Heart right ventricle (tissue), 16 donors: ENCODE data around the gene PLSCR3. TPM values are rescaled to one million over a fixed set of nuclear protein-coding genes. Genes with fewer than 3 reads are reported as not detected.
A peak's percentile ranks its signal among the peaks of the same experiment; 100 is the strongest.

Source experiments
- ATAC-seq, 8 donors: fragments of 200-7000 bp; cut with Tn5 transposase; one replicate each; pipeline ENCODE4 v1.9.1; 2020; ENCODE audit warnings: mild to moderate bottlenecking in 8 of 8, moderate library complexity in 8 of 8, moderate number of reproducible peaks in 1 of 8
- DNase-seq, 2 donors: peaks; one replicate each; pipeline ENCODE4 v3.0.0-alpha.2; 2020
- H3K27ac ChIP-seq, 10 donors: fragments of 200-600 bp; sonication (generic) in 2 of 10; one replicate each; pipeline versions ENCODE4 v1.5.0 to v1.8.0; 2020 to 2022; ENCODE audit warnings: mild to moderate bottlenecking in 3 of 10
- H3K27me3 ChIP-seq, 7 donors: fragments of 200-600 bp; one replicate each; pipeline ENCODE4 v1.8.0; 2021 to 2022; ENCODE audit warnings: mild to moderate bottlenecking in 2 of 7
- H3K36me3 ChIP-seq, 9 donors: fragments of 200-600 bp; sonication (generic) in 1 of 9; one replicate each; pipeline versions ENCODE4 v1.5.0 to v1.8.0; 2020 to 2022; ENCODE audit warnings: mild to moderate bottlenecking in 2 of 9
- H3K4me1 ChIP-seq, 9 donors: fragments of 200-600 bp; sonication (generic) in 1 of 9; one replicate each; pipeline versions ENCODE4 v1.5.0 to v1.8.0; 2020 to 2022; ENCODE audit warnings: mild to moderate bottlenecking in 4 of 9
- H3K4me3 ChIP-seq, 10 donors: fragments of 200-600 bp; sonication (generic) in 2 of 10; one replicate each; pipeline versions ENCODE4 v1.5.0 to v1.8.0; 2020 to 2022; ENCODE audit warnings: mild to moderate bottlenecking in 7 of 10, moderate library complexity in 2 of 10
- H3K9me3 ChIP-seq, 11 donors: fragments of 200-600 bp in 10 of 11; sonication (generic) in 2 of 11; one replicate each; pipeline versions ENCODE4 v1.5.0 to v1.8.0; 2013 to 2022; ENCODE audit warnings: mild to moderate bottlenecking in 2 of 11, control low read depth in 1 of 11, moderate library complexity in 1 of 11
- WGBS, 2 donors: extraction: QIAGEN DNeasy Blood & Tissue Kit; methylation state at CpG; one replicate each; pipeline ENCODE4 v1.1.7; 2013; ENCODE audit warnings: inconsistent platforms in 1 of 2; 5-methylcytosine and 5-hydroxymethylcytosine counted together
- intact Hi-C, 10 donors: fragments of 100-400 bp; cut with DNase I; formaldehyde crosslinking; loops; one replicate each; pipeline versions ENCODE4 v1.11.1 to v1.14.2; 2022
- polyA plus RNA-seq, 2 donors: library from polyadenylated mRNA; stranded (reverse); fragments of 200-250 nt; gene quantifications; one replicate each; pipeline ENCODE4 v1.2.3, GENCODE V29; 2013
- total RNA-seq, 10 donors: library from RNA; stranded (reverse); fragmentation: NEBNext Ultra II Directional in 3 of 10; extraction: Animal tissue kit (Norgen Biotek cat#: 25700) in 3 of 10; gene quantifications; one replicate each; pipeline versions ENCODE4 v1.2.1 to v1.2.4, GENCODE V29; 2021 to 2023
- TF ChIP-seq, protein P1 (sequence below), 9 donors: fragments of 200-600 bp; sonication (generic) in 2 of 9; IDR thresholded peaks; one replicate each; pipeline versions ENCODE4 v1.5.0 to v1.8.0; 2021 to 2022; ENCODE audit warnings: antibody characterized with exemption in 9 of 9, mild to moderate bottlenecking in 5 of 9, moderate library complexity in 1 of 9
- donor health status: Arrhythmogenic right ventricular cardiomyopathy.
- donor health status: ischemic (EF 13 %, LVEDD 7.1; RV severe dilation, severe dysfunction).
- donor health status: healthy with polysubstance abuse.
- donor health status: DM: no; HTN: yes; CAD: no.
- donor health status: DM: no; HTN: no; CAD: no.
- donor health status: ischemic (EF 25% LVEDD 6.9; RV normal size, moderate dysfunction).
- donor health status: ischemic (EF 25% LVEDD 5.7; RV mildly dilated, moderate dysfunction).
- donor health status: healthy.
- donor health status: DM: yes; HTN: yes; CAD: no.
- donor health status: Ischemic cardiomyopathy.
- donor health status: ischemic (EF 35%, LVEDD 5.7; RV mildly dilated, moderate dysfunction).
- donor health status: nonischemic (EF 11% LVEDD 7.7; RV severe dilation, severe dysfunction).
- donor health status: DM: yes; HTN: yes; CAD: no.
- donor health status: PGD.
- donor health status: ischemic (EF 29% LVEDD 5.4; RV normal size, mild dysfunction).
- donor health status: nonischemic (EF 23%, LVEDD 6.1; RV moderate dilation, normal function).

The PLSCR3 gene
- total and polyA plus RNA-seq, 12 donors, result 14.4 to 32.9 (median 17.7) TPM

GRCh38 chr17:7380855-7381683 is 13.3 kb downstream of the PLSCR3 start, which contains the start of gene TNK1:
Gene TNK1 (plus strand): TSS chr17:7381089. CDS start chr17:7382927, 1,838 bp downstream.
- Histone ChIP-seq H3K9me3 (peaks cover 0 to 5% (median 0%) of the 10 kb centered on the region in 11 donors), H3K36me3 (no peaks in the 10 kb centered on the region), H3K4me3 (peak within 1 kb of the TSS in 9 of 10 donors; percentile 31 to 59 (median 50)), H3K27ac (peak within 1 kb of the TSS in 9 of 10 donors; percentile 23 to 79 (median 67)), H3K27me3 (peaks cover 0 to 61% (median 0%) of the 10 kb centered on the region in 7 donors), H3K4me1 (peaks cover 6 to 33% (median 30%) of the 10 kb centered on the region in 9 donors)
- DNase-seq (peak; percentile 52 to 57), ATAC-seq (peak; percentile 31 to 77 (median 62))
- WGBS, 2 donors, result 4 to 5% methylated on average over 48 to 52 of the region's 52 CpGs
- intact Hi-C loops, result no loop called here
- TF ChIP-seq, protein P1, sequence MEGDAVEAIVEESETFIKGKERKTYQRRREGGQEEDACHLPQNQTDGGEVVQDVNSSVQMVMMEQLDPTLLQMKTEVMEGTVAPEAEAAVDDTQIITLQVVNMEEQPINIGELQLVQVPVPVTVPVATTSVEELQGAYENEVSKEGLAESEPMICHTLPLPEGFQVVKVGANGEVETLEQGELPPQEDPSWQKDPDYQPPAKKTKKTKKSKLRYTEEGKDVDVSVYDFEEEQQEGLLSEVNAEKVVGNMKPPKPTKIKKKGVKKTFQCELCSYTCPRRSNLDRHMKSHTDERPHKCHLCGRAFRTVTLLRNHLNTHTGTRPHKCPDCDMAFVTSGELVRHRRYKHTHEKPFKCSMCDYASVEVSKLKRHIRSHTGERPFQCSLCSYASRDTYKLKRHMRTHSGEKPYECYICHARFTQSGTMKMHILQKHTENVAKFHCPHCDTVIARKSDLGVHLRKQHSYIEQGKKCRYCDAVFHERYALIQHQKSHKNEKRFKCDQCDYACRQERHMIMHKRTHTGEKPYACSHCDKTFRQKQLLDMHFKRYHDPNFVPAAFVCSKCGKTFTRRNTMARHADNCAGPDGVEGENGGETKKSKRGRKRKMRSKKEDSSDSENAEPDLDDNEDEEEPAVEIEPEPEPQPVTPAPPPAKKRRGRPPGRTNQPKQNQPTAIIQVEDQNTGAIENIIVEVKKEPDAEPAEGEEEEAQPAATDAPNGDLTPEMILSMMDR (IDR thresholded peaks at IDR 0.05), result no peak

DNA sequence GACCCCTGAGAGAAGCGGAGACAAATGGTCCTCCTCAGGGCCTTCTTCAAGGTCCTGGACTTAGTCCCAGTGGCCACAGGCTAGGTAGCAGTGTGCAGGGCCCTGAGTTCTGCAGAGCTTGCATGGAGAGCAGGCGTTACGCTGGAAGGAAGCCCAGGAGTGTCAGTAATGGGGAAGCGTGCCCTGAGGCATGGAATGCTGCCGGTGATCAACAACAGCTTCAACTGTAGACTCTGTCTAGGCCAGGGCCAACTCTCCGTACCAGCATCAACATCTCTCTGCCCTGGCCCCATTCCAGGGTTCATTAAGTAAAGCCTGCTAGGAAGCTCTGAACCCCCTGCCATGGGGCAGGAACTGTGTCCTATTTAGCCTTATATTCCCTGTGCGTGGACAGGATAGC is 14.0 kb downstream of the PLSCR3 start:
- H3K27ac ChIP-seq, result peak overlapping the region in 9 of 10 donors; percentile 23 to 79 (median 67)
- no peaks in the 10 kb centered on the region for H3K36me3 ChIP-seq
- intact Hi-C loops, result no loop called here
- H3K9me3 ChIP-seq, result peaks cover 0 to 5% (median 0%) of the 10 kb centered on the region in 11 donors
- peaks cover 6 to 33% (median 30%) of the 10 kb centered on the region in 9 donors for H3K4me1 ChIP-seq
- TF ChIP-seq, protein P1 (IDR thresholded peaks at IDR 0.05), result peak in 1 of 9 donors; percentile 7
- peaks cover 0 to 61% (median 0%) of the 10 kb centered on the region in 7 donors for H3K27me3 ChIP-seq
- WGBS, 2 donors, result 18 to 21% methylated on average over 7 of the region's 7 CpGs
- DNase-seq (peak; percentile 54 to 73), ATAC-seq (peak; percentile 61 to 89 (median 82))
- peak overlapping the region in 9 of 10 donors; percentile 31 to 59 (median 50) for H3K4me3 ChIP-seq

DNA sequence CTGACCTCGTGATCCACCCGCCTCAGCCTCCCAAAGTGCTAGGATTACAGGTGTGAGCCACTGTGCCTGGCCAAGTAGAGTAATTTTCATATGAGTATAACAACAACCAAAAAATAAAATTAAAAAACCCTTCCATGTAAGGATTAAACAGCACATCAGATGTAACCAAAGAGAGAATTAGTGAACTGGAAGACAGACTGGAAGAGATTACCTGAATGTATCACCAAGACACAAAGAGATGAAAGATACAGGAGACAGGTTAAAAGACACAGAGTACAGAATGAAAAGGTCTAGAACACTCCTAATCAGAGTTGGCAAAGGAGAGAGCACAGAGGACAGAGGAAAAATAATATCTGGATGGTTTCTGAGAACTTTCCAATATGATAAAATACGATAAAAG is 15.2 kb downstream of the PLSCR3 start:
- peaks cover 6 to 29% (median 26%) of the 10 kb centered on the region in 9 donors for H3K4me1 ChIP-seq
- H3K4me3 ChIP-seq, result no peak overlapping the region
- H3K9me3 ChIP-seq, result peaks cover 0 to 5% (median 0%) of the 10 kb centered on the region in 11 donors
- no peak for DNase-seq
- intact Hi-C loops, result no loop called here
- ATAC-seq, result no peak
- WGBS, 2 donors, result 92% methylated on average over 3 of the region's 3 CpGs
- H3K27ac ChIP-seq, result no peak overlapping the region
- TF ChIP-seq, protein P1 (IDR thresholded peaks at IDR 0.05), result no peak
- peaks cover 0 to 55% (median 0%) of the 10 kb centered on the region in 7 donors for H3K27me3 ChIP-seq
- no peaks in the 10 kb centered on the region for H3K36me3 ChIP-seq

- H3K27ac ChIP-seq, result no peak overlapping the region
- 89 to 91% methylated on average over 2 of the region's 2 CpGs for WGBS, 2 donors
- intact Hi-C loops, result no loop called here
- DNase-seq (no peak), ATAC-seq (no peak)
- TF ChIP-seq, protein P1 (IDR thresholded peaks at IDR 0.05), result no peak
- H3K4me3 ChIP-seq, result no peak overlapping the region
- peaks cover 0 to 15% (median 4%) of the 10 kb centered on the region in 7 donors for H3K27me3 ChIP-seq
- no peaks in the 10 kb centered on the region for H3K4me1 ChIP-seq
- H3K36me3 ChIP-seq, result no peaks in the 10 kb centered on the region
- H3K9me3 ChIP-seq, result peaks cover 0 to 5% (median 0%) of the 10 kb centered on the region in 11 donors
Measured at GRCh38 chr17:7374353-7374752, 20.0 kb downstream of the PLSCR3 start.
